Activated B cell treated with CpG ODN at 0.5 μM for 24 hours (primary cell): ENCODE measurements around the gene GMIP. TPM values are rescaled to one million over a fixed set of nuclear protein-coding genes. Genes with fewer than 3 reads are reported as not detected.
"Not testable (repeated sequence)": the region's sequence is repeated elsewhere in the genome, so short reads cannot be mapped to it uniquely, and the experiment has no call there.

Experiments used
- ATAC-seq: fragments of 200-7000 bp; cut with Tn5 transposase; one replicate; pipeline ENCODE4 v1.10.0; 2021; ENCODE audit warnings: low read depth, mild to moderate bottlenecking, moderate library complexity
- CTCF ChIA-PET: fragments of 350-600 bp; sonication (Branson Sonifier 250); formaldehyde crosslinking; loops from one replicate; lab custom pipeline; 2021; ENCODE audit warnings: antibody characterized with exemption; lab: Charles Lee
- POLR2A ChIA-PET: fragments of 350-600 bp; sonication (Branson Sonifier 250); formaldehyde crosslinking; loops from one replicate; lab custom pipeline; 2021; ENCODE audit warnings: antibody characterized with exemption; lab: Charles Lee
- DNase-seq: peaks from one replicate; pipeline ENCODE4 v3.0.0; 2022
- H3K27ac Mint-ChIP-seq: one replicate; pipeline ENCODE4 v1.8.0; 2020; ENCODE audit warnings: mixed read lengths
- H3K27me3 Mint-ChIP-seq: one replicate; pipeline ENCODE4 v1.8.0; 2021; ENCODE audit warnings: mixed read lengths
- H3K36me3 Mint-ChIP-seq: one replicate; pipeline ENCODE4 v1.8.0; 2021; ENCODE audit warnings: low read depth, mixed read lengths
- H3K4me1 Mint-ChIP-seq: one replicate; pipeline ENCODE4 v1.8.0; 2021; ENCODE audit warnings: mixed read lengths
- H3K4me3 Mint-ChIP-seq: one replicate; pipeline ENCODE4 v1.8.0; 2020; ENCODE audit warnings: mild to moderate bottlenecking, mixed read lengths
- H3K9me3 Mint-ChIP-seq: one replicate; pipeline ENCODE4 v1.8.0; 2020; ENCODE audit warnings: mixed read lengths
- intact Hi-C: fragments of 100-400 bp; cut with micrococcal nuclease; formaldehyde crosslinking; loops from one replicate; pipeline ENCODE4 v1.15.1; 2024
- total RNA-seq: library from RNA; stranded (reverse); gene quantifications from 2 replicates; pipeline ENCODE4 v1.2.3, GENCODE V29; 2022
- TF ChIP-seq, protein P1 (sequence below): fragments of 200-600 bp; IDR thresholded peaks from one replicate; pipeline ENCODE4 v1.8.0; 2022; ENCODE audit warnings: antibody characterized with exemption, mild to moderate bottlenecking

GMIP gene
- total RNA-seq, 1 donor from 2014 or later, result 129 TPM

DNA sequence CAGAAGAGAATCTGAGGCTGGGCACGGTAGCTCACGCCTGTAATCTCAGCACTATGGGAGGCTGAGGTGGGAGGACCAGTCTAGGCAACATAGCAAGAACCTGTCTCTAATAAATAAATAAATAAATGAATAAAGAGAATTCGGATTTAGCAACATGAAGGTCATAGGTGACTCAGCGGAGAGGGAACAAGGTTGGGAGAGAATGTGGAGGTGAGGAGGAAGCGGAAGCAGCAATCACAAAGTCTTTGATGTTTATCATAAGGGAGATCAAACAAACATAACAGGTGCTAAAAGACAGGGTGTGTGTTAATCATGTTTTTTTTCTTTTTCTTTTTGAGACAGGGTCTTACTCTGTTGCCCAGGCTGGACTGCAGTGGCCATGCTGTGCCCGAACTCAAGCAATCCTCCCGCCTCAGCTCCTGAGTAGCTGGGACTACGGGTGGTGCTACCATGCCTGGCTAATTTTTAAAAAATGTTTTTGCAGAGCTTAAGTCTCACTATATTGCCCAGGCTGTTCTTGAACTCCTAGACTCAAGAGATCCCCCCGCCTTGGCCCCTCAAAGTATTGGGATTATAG, 41.2 kb downstream of the GMIP start:
- peaks cover 58% of the 10 kb centered on the region for H3K4me1 Mint-ChIP-seq
- intact Hi-C loops, result no loop called here
- peaks cover 14% of the 10 kb centered on the region for H3K36me3 Mint-ChIP-seq
- H3K4me3 Mint-ChIP-seq, result no peak overlapping the region
- H3K27ac Mint-ChIP-seq, result peak overlapping the region; percentile 71
- ATAC-seq (no peak), DNase-seq (no peak)
- TF ChIP-seq, protein P1, sequence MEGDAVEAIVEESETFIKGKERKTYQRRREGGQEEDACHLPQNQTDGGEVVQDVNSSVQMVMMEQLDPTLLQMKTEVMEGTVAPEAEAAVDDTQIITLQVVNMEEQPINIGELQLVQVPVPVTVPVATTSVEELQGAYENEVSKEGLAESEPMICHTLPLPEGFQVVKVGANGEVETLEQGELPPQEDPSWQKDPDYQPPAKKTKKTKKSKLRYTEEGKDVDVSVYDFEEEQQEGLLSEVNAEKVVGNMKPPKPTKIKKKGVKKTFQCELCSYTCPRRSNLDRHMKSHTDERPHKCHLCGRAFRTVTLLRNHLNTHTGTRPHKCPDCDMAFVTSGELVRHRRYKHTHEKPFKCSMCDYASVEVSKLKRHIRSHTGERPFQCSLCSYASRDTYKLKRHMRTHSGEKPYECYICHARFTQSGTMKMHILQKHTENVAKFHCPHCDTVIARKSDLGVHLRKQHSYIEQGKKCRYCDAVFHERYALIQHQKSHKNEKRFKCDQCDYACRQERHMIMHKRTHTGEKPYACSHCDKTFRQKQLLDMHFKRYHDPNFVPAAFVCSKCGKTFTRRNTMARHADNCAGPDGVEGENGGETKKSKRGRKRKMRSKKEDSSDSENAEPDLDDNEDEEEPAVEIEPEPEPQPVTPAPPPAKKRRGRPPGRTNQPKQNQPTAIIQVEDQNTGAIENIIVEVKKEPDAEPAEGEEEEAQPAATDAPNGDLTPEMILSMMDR, result no peak
- no peaks in the 10 kb centered on the region for H3K9me3 Mint-ChIP-seq
- H3K27me3 Mint-ChIP-seq, result no peaks in the 10 kb centered on the region
- POLR2A ChIA-PET, result interaction anchor here (0.5 to 1.1 kb wide), 3 partner anchors 13 to 26 kb away, joined by 3 to 4 read pairs (median 4); no protein-coding TSS in a partner anchor
- CTCF ChIA-PET, result no interaction called here

GRCh38 chr19:19600793-19601330, 42.6 kb downstream of the GMIP start:
- Mint-ChIP-seq H3K27me3 (no peaks in the 10 kb centered on the region), H3K36me3 (peaks cover 11% of the 10 kb centered on the region), H3K4me1 (peaks cover 61% of the 10 kb centered on the region), H3K9me3 (no peaks in the 10 kb centered on the region), H3K27ac (peak overlapping the region; percentile 71), H3K4me3 (no peak overlapping the region)
- ATAC-seq, result peak; percentile 5
- TF ChIP-seq, protein P1, result no peak
- CTCF ChIA-PET, result no interaction called here
- POLR2A ChIA-PET, result interaction anchor here (0.5 to 1.1 kb wide), 5 partner anchors 9 to 62 kb away, joined by 3 to 7 read pairs (median 4); partner anchors contain the start of gene PBX4
- intact Hi-C loops, result loop anchor here (1.0 kb wide), 1 partner anchor 17 kb away; the partner anchor contains the start of gene PBX4
- DNase-seq, result no peak

DNA sequence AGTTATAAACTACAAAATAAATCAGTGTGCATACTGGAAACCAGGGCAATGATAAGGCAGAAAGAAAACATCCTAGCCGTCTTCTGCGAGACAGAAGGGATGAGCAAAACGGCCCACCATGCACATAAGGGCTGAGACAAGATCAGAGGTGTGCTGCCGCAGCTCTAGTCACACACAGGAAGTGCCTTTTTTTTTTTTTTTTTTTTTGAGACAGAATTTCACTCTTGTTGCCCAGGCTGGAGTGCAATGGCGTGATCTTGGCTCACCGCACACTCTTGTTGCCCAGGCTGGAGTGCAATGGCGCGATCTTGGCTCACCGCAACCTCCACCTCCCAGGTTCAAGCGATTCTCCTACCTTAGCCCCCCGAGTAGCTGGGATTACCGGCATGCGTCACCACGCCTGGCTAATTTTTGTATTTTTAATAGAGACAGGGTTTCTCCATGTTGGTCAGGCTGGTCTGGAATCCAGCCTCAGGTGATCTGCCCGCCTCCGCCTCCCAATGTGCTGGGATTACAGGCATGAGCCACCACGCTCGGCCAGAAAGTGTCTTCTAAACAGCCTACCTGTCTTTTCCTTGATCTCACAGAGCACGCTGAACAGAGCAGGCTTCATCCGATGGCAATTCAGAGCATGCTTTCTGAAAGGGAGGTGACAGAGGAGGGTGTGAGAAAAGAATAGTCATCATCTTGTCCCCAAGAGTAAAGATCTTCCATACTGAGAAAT, 44.6 kb downstream of the GMIP start:
- Mint-ChIP-seq H3K4me3 (peak overlapping the region; percentile 62), H3K27ac (peak overlapping the region; percentile 89), H3K36me3 (peaks cover 16% of the 10 kb centered on the region), H3K4me1 (peaks cover 70% of the 10 kb centered on the region)
- DNase-seq, H3K9me3 Mint-ChIP-seq, CTCF ChIA-PET, H3K27me3 Mint-ChIP-seq: not testable (repeated sequence)
- ATAC-seq, result peak; percentile 32
- intact Hi-C loops, result loop anchor here (1.0 to 10.0 kb wide), 3 partner anchors 44 to 274 kb away; partner anchors contain the start of genes GMIP, MAU2 and SUGP1
- POLR2A ChIA-PET, result interaction anchor here (0.6 to 1.4 kb wide), 11 partner anchors 9 to 216 kb away, joined by 3 to 11 read pairs (median 6); partner anchors contain the start of gene LPAR2

DNA sequence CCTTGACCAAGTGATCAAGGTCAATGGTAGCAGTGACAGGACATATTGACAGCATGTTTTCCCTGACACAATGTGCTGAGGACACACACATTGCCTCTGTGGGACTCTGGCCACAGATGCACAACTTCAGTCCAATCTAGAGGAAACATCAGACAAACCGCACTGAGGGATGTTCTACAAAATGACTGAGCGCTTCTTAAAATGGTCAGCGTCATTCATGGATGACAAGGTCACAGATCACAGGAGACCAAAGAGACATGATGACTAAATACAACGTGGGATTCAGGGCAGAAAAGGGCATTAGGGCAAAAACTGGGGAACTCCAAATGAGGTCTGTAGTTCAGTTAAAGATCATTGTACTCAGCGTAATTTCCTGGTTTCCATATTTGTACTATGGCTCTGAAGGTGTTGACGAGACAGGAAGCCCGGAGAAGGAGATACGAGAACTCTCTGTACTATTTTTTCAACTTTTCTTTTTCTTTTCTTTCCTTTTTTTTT, 45.6 kb downstream of the GMIP start:
- H3K27ac Mint-ChIP-seq, result peak overlapping the region; percentile 89
- H3K36me3 Mint-ChIP-seq, result peaks cover 19% of the 10 kb centered on the region
- POLR2A ChIA-PET, result interaction anchor here (0.6 to 1.7 kb wide), 8 partner anchors 10 to 217 kb away, joined by 3 to 11 read pairs (median 5); partner anchors contain the start of genes ATP13A1 and LPAR2
- H3K9me3 Mint-ChIP-seq, result no peaks in the 10 kb centered on the region
- peak; percentile 80 for ATAC-seq
- peaks cover 67% of the 10 kb centered on the region for H3K4me1 Mint-ChIP-seq
- no peak for DNase-seq
- CTCF ChIA-PET, result interaction anchor here (1.5 kb wide), 1 partner anchor 45 kb away, joined by 3 read pairs; no protein-coding TSS in a partner anchor
- H3K27me3 Mint-ChIP-seq, result no peaks in the 10 kb centered on the region
- intact Hi-C loops, result loop anchor here (1.0 to 10.0 kb wide), 4 partner anchors 45 to 273 kb away; partner anchors contain the start of genes ATP13A1, GMIP, MAU2 and SUGP1
- peak overlapping the region; percentile 62 for H3K4me3 Mint-ChIP-seq
- TF ChIP-seq, protein P1, result no peak

- DNase-seq, result no peak
- TF ChIP-seq, protein P1, result no peak
- ChIA-PET POLR2A (interaction anchor here (0.6 kb wide), 1 partner anchor 18 kb away, joined by 7 read pairs; no protein-coding TSS in a partner anchor), CTCF (no interaction called here)
- H3K27ac Mint-ChIP-seq, result peak overlapping the region; percentile 46
- intact Hi-C loops, result loop anchor here (5.0 to 10.0 kb wide), 2 partner anchors 53 to 270 kb away; partner anchors contain the start of genes MAU2 and SUGP1
- ATAC-seq, result no peak
- H3K36me3 Mint-ChIP-seq, result peaks cover 25% of the 10 kb centered on the region
- H3K9me3 Mint-ChIP-seq, result no peaks in the 10 kb centered on the region
- H3K4me1 Mint-ChIP-seq, result peaks cover 64% of the 10 kb centered on the region
- no peaks in the 10 kb centered on the region for H3K27me3 Mint-ChIP-seq
- peak overlapping the region; percentile 15 for H3K4me3 Mint-ChIP-seq
These were observed 48.2 kb downstream of the GMIP start for GRCh38 chr19:19595171-19595701.
